HG03342 (cell line): ENCODE data around the gene PCNX1.

Source experiments
- ATAC-seq: cut with Tn5 transposase; IDR thresholded peaks from one replicate; pipeline ENCODE4 v1.9.1; 2021; ENCODE audit warnings: mild to moderate bottlenecking, moderate library complexity; ENCODE audit not compliant: unreplicated experiment

PCNX1 gene

GRCh38 chr14:70887737-70888499 lies 19.3 kb upstream of the PCNX1 start:
- no peak for ATAC-seq

DNA sequence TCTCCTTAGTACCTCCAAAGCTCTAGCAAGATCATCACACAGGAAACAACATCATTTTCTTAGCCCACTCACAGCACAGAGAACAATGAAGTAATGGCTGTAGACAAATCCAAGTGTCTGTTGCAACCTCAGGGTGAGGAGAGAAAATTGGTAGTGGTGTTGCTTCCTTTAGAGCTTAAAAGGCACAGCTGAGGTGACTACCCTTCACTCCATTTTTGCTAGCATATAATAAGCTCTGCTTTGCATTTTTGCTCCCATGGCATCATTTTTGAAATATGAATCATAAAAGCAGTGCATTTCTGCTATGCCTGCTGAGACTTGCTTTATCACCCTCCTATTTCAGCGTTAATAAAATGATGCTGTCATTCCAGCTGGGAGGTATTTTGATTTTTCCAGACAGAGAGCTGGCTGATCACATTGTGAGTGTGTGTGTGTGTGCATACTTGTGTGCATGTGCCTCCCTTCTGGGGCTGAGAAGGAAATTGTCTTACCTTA lies 18.5 kb upstream of the PCNX1 start:
- no peak for ATAC-seq

GRCh38 chr14:70889555-70889954 lies 17.7 kb upstream of the PCNX1 start:
- ATAC-seq, result no peak

GRCh38 chr14:70890826-70891659 lies 16.2 kb upstream of the PCNX1 start:
- ATAC-seq, result no peak

DNA sequence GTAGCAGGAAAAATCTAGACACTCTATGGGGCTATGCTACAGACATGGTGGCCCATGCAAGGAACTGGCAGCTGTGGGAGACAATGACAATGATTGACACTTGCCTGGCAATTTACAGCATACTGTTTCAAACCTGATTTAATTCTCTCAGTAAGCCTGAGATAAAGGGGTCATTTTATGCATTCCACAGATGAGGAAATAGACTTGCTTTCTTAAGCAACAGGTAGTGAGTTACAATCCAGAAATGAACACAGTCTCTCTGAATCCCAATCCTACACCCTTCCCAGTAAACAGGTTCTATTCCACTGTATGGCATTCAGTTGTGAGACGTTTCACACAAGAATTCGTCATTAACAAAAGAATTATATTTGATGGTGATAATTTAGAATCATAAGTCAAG lies 15.5 kb upstream of the PCNX1 start:
- ATAC-seq, result no peak

DNA sequence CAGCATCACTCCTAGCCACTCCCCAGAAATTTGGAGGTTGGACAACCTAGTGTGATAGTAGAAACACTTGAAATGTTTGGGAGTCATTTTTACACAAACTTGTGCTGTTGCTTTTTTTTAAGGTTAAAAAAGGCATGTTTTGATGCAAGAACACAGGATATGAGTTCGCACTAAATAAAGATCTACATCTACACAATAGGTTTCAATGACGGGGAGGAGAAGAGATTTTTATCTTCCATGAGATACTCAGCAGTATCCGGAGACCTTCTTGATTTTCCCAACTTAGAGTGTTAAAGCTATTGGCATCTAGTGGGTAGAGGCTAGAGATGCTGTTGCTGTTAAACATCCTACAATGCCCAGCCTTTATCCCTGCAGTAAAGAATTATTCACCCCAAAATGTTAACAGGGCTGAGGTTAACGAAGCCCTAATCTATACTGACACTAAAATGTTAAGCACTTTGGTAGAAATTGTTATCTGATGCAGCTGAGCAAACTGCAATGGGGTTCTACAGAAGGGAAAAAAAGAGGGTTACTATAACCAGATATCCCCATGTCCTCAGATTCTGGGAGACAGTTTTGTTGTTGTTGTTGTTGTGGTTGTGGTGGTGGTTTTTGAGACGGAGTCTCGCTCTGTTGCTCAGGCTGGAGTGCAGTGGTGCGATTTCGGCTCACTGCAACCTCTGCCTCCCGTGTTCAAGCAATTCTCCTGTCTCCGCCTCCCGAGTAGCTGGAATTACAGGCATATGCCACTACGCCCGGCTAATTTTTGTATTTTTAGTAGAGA lies 14.0 kb upstream of the PCNX1 start:
- no peak for ATAC-seq

- ATAC-seq, result no peak
Observed at GRCh38 chr14:70893858-70894291, 13.4 kb upstream of the PCNX1 start.

GRCh38 chr14:70894868-70895267 lies 12.4 kb upstream of the PCNX1 start:
- ATAC-seq, result no peak

DNA sequence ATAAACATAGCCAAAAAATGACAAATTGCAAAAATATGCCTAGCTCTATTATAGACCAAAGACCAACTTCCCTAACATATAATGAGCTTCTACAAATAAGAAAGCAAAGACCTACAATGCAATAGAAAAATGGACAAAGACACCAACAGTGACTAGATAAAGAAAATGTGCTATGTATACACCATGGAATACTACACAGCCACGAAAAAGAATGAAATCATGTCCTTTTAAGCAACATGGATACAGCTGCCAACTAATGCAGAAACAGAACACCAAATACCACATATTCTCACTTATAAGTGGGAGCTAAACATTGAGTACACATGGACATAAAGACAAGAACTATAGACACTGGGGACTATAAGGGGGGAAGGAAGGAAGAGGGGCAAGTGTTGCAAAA lies 10.9 kb upstream of the PCNX1 start:
- ATAC-seq, result no peak

DNA sequence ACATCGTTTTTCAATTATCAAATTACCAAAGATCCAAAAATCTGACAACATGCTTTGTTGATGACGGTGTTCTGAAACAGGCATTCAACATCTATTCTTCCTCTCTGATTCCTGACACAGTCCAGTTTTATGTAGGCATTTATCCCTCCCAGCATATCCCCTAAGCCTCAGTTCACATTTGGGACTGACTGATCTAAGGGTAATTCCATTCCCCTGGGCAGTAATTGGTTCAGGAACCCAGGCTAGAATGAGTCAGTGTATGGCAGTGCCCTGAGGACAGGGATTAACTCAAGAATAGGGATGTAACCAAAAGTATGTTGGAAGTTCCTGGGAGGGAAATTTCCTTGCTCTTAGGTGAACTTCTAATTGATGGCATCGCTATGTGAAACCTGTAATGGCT lies 10.3 kb upstream of the PCNX1 start:
- ATAC-seq, result no peak

DNA sequence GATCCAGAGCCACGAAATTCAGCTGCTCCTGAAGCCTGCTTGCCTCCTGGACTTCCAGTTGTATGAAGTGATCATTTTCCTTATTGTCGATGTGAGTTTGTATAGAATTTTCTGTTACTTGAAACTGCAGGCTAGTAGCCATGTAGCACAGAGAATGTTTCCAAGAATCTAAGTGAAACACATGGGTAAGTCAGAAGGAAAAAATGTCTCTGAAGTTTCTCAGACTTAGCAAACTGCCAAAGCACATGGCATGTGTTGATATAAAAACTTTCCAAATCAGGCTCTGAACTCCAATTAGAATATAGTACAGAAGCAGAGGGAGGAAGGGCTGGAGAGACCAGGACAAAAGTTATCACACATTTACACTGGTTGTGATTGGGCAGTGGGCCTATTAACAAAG lies 9.8 kb upstream of the PCNX1 start:
- no peak for ATAC-seq

DNA sequence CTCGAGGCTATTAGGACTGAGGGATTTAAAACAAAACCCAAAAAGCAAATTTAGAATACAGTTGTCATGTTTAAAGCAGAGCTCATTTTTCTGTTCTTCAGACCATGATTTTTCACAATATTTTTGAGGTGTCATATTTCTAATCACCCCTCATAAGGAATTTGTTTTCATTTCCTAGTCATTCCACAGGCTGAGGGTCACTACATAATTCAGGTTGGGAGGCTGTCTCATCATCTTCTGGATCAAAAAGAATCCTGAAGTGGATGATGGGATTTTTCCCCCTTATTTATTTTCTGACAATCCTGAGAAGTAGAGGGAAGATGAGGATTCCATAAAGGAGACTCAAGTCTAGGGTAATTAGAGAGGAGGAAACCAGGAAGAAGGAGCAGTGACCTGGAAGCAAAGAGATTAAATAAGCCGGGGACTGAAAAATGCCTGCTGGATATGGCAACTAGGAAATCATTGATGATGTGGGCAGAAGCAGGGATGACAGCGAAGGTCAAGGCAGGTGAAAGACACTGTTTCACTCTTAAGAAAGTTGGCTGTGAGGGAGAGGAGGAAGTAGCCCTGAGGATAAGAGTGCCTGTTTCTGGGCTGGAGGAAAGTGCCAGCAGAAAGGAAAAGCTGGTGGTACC lies 9.0 kb upstream of the PCNX1 start:
- no peak for ATAC-seq

GRCh38 chr14:70901269-70901668 lies 6.0 kb upstream of the PCNX1 start:
- no peak for ATAC-seq

GRCh38 chr14:70902184-70902583 lies 5.1 kb upstream of the PCNX1 start:
- no peak for ATAC-seq

DNA sequence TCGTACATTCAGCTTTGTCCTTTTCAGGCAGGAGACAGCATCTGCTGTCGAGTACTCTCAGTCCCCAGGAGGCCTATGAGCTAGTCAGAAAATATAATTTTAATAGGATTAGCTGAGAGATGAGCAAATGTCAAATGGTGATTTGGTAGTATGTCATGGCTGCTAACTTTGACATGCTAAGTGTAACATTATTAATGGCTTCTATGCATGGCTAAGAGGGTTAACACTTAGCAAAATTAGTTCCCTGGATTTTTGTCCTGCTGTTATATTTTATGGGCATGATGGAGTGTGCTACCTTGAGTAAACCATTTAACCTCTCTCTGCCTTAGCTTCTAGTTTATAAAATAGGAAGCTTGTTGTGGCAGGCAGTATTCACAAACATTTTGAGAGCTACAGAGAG lies 2.9 kb upstream of the PCNX1 start:
- no peak for ATAC-seq

DNA sequence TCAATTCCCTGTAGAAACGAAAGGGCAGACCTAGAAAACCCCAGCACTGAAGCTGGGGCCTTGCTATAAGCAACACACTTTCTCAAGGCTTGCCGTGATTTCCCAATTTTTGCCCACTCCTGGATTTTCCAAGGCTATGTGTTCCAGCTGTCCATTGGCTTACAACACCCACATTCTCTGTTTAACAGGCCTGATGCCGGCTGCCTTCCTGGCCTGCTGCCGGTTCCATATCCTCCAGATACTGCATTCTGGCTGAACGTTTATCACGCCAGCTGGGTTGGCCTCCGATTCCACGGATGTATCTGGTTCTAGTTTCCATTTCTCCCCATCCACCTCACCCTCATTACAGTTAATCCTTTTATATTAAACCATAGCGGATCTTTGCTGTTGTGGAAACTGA lies 2.0 kb upstream of the PCNX1 start:
- ATAC-seq, result no peak

- no peak for ATAC-seq
Observed at GRCh38 chr14:70906793-70907175, 475 bp upstream of the PCNX1 start.

DNA sequence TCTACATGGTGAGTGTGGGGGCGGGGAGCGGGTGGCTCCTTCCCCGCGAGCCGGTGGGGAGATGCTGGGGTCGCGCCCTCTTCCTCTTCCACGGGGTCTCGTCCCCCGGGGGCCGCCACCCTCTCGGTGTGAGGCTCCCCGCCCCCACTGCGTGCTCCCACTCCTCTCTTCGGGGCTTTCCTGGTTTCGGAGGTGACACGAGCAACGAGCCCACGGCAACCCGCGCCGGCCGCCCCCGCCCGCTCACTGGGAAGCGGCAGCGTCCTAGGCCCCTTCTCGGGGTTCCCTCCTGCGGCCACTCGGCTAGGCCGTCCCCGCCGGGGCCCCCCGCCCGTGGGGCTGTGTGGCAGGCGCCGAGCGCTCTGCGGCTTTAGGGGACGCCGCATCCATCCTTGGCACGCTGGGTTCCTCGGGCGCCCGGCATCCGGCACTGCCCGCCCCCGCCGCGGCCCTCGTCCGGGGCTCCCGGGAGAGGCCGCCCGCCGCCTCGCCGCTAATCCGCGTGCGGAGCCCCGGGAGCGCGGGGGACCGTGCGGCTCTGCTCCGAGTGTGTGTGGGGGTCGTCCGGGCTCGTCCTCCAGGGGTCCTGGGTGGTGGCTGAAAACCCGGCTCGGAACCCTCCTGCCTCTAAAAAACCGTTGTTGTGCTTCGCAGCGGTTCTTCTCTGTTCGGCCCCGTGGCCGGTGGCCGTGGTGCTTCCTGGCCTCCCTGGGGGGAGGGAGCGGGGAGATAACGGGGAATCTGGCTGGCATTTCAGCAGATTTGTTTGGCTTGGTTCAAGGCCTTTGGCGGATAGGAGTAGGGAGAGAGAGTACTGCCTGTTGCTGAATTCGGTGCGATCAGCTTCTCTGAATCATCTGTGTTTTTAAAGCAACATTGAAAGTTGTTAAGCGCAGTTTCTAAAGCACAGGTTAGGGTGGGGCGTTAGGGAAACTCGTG lies 1.0 kb downstream of the PCNX1 start:
- ATAC-seq, result peak; percentile 22

DNA sequence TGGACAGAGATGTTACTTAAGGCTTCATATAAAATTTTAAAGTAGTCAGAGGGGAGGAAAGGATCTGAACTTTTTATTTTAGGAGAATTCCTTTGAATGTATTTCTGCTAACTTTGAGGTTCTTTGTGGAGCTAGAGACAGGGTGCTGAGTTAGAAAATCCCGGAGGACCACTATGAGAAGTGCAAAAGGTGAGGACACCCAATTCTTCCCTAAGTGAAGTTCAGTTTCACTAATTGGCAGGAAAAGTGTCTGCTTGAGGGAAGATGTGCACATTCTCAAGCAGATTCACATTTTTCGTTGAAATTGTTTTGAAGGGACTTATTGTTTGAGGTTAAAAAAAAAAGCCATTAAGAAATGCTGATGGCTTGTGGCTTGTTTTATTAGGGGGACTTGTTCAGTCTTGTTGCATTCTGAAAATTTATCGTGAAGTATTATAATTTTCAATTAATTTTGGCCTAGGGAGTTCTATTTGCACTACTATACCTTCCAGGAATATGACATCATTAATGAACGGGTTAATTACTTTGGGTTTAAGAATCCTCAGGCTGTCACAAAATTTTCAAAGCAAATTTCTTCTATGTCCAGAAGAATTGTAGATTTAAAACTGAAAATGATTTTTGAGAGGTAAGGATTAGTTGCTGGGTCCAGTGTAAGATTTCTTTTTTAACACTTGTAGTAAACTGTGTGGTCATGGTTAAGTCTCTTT lies 1.8 kb downstream of the PCNX1 start:
- no peak for ATAC-seq
